Chondrocyte (in vitro differentiated cells): ENCODE data around the gene SH2D3C. TPM values are rescaled to one million over a fixed set of nuclear protein-coding genes. Genes with fewer than 3 reads are reported as not detected.

Experiments used
- DNase-seq: peaks from one replicate; pipeline ENCODE4 v3.0.0; 2021; ENCODE audit warnings: mixed read lengths, low spot score
- H3K27ac Mint-ChIP-seq: one replicate; pipeline ENCODE4 v1.8.0; 2021; ENCODE audit warnings: mild to moderate bottlenecking, moderate library complexity, mixed read lengths; ENCODE audit not compliant: unreplicated experiment
- H3K27me3 Mint-ChIP-seq: 2 replicates; pipeline ENCODE4 v1.8.0; 2021; ENCODE audit warnings: low read depth, mixed read lengths
- H3K36me3 Mint-ChIP-seq: 2 replicates; pipeline ENCODE4 v1.8.0; 2021; ENCODE audit warnings: low read depth, mixed read lengths
- H3K4me1 Mint-ChIP-seq: 2 replicates; pipeline ENCODE4 v1.8.0; 2021; ENCODE audit warnings: low read depth, mild to moderate bottlenecking, mixed read lengths
- H3K4me3 Mint-ChIP-seq: one replicate; pipeline ENCODE4 v1.8.0; 2021; ENCODE audit warnings: mild to moderate bottlenecking, moderate library complexity, mixed read lengths; ENCODE audit not compliant: unreplicated experiment
- H3K9me3 Mint-ChIP-seq: 2 replicates; pipeline ENCODE4 v1.8.0; 2021; ENCODE audit warnings: low read depth, mixed read lengths
- total RNA-seq: library from RNA; stranded (reverse); gene quantifications from 3 replicates; pipeline ENCODE4 v1.2.1, GENCODE V29; 2021
- TF ChIP-seq, protein P1 (sequence below): fragments of 200-600 bp; sonication (generic); IDR thresholded peaks from 2 replicates; pipeline ENCODE4 v1.5.0; 2021; ENCODE audit warnings: antibody characterized with exemption, mild to moderate bottlenecking, moderate library complexity

The SH2D3C gene
- total RNA-seq, 1 donor from 2014 or later: 9.9 TPM

DNA sequence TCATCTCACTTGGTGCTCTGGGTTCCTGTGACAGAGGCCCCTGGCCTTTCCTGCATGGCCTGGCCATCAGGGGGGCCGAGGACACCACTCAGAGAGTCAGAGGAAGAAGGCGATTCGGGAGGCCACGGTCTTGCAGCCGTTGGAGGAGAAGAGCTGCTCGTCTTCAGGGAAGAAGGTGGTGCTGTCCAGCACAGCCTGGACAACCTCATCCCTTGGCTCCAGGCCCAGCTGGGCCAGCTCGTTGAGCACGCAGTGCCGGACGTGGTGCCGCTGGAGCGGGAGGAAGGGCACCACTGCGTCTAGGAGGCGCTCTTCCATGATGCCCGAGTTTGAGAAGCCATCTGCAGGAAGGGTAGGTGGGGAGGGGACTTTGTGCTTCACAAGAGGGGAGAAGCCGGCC lies 46.5 kb downstream of the SH2D3C start:
- no peak for DNase-seq
- peaks cover 5% of the 10 kb centered on the region for H3K36me3 Mint-ChIP-seq
- no peak overlapping the region for H3K27ac Mint-ChIP-seq
- peaks cover 15% of the 10 kb centered on the region for H3K4me1 Mint-ChIP-seq
- H3K4me3 Mint-ChIP-seq: no peak overlapping the region
- TF ChIP-seq, protein P1, sequence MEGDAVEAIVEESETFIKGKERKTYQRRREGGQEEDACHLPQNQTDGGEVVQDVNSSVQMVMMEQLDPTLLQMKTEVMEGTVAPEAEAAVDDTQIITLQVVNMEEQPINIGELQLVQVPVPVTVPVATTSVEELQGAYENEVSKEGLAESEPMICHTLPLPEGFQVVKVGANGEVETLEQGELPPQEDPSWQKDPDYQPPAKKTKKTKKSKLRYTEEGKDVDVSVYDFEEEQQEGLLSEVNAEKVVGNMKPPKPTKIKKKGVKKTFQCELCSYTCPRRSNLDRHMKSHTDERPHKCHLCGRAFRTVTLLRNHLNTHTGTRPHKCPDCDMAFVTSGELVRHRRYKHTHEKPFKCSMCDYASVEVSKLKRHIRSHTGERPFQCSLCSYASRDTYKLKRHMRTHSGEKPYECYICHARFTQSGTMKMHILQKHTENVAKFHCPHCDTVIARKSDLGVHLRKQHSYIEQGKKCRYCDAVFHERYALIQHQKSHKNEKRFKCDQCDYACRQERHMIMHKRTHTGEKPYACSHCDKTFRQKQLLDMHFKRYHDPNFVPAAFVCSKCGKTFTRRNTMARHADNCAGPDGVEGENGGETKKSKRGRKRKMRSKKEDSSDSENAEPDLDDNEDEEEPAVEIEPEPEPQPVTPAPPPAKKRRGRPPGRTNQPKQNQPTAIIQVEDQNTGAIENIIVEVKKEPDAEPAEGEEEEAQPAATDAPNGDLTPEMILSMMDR: no peak
- H3K27me3 Mint-ChIP-seq: no peaks in the 10 kb centered on the region
- H3K9me3 Mint-ChIP-seq: no peaks in the 10 kb centered on the region

- TF ChIP-seq, protein P1: no peak
- Mint-ChIP-seq H3K27ac (no peak overlapping the region), H3K4me3 (no peak overlapping the region), H3K4me1 (peaks cover 15% of the 10 kb centered on the region), H3K36me3 (peaks cover 5% of the 10 kb centered on the region), H3K27me3 (no peaks in the 10 kb centered on the region), H3K9me3 (no peaks in the 10 kb centered on the region)
- DNase-seq: no peak
Observed at GRCh38 chr9:127730799-127731410, 47.6 kb downstream of the SH2D3C start.

DNA sequence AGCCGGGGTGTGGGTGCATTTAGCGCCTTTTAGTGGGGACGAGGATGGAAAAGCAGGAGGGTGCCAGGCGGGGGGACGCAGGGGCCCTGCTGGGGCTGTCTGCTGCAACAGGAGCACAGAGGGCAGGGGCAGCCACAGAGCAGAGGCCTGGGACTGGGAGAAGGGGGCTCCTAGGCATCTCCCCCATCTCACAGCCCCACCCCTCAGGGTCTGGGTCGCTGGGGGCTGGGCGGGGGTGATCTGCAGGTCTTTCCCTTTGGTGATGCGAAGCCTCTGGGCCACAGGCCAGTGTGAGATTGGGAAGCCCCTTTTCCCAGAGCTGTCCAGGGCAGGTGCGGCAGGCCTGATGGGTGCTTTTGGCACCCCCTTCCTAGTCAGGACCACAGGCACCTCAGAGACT lies 48.2 kb downstream of the SH2D3C start:
- Mint-ChIP-seq H3K27ac (no peak overlapping the region), H3K4me1 (peaks cover 10% of the 10 kb centered on the region), H3K9me3 (no peaks in the 10 kb centered on the region), H3K36me3 (peaks cover 5% of the 10 kb centered on the region), H3K27me3 (no peaks in the 10 kb centered on the region), H3K4me3 (no peak overlapping the region)
- DNase-seq: no peak
- TF ChIP-seq, protein P1: no peak

GRCh38 chr9:127729522-127730256 lies 48.8 kb downstream of the SH2D3C start:
- Mint-ChIP-seq H3K27ac (no peak overlapping the region), H3K4me1 (peaks cover 10% of the 10 kb centered on the region), H3K9me3 (no peaks in the 10 kb centered on the region), H3K36me3 (peaks cover 5% of the 10 kb centered on the region), H3K27me3 (no peaks in the 10 kb centered on the region), H3K4me3 (no peak overlapping the region)
- TF ChIP-seq, protein P1: no peak
- DNase-seq: no peak

- H3K27ac Mint-ChIP-seq: no peak overlapping the region
- peaks cover 4% of the 10 kb centered on the region for H3K4me1 Mint-ChIP-seq
- H3K4me3 Mint-ChIP-seq: no peak overlapping the region
- peaks cover 5% of the 10 kb centered on the region for H3K36me3 Mint-ChIP-seq
- DNase-seq: no peak
- TF ChIP-seq, protein P1: no peak
- no peaks in the 10 kb centered on the region for H3K9me3 Mint-ChIP-seq
- no peaks in the 10 kb centered on the region for H3K27me3 Mint-ChIP-seq
Observed at GRCh38 chr9:127728808-127729207, 49.7 kb downstream of the SH2D3C start.
